Prostate gland (tissue), 2 donors: Measurements from ENCODE around the gene KRT71. TPM values are rescaled to one million over a fixed set of nuclear protein-coding genes. Genes with fewer than 3 reads are reported as not detected.

Source experiments
- DNase-seq: peaks from one replicate; pipeline ENCODE4 v3.0.0-alpha.2; 2019; ENCODE audit warnings: low spot score
- H3K27ac ChIP-seq, 2 donors: fragments of 200-600 bp; sonication (generic); 2 replicates each; pipeline ENCODE4 v1.5.1; 2017 to 2019
- H3K27me3 ChIP-seq: fragments of 200-600 bp; sonication (generic); replicated peaks from 2 replicates; pipeline ENCODE4 v1.5.1; 2019; ENCODE audit not compliant: insufficient read depth
- H3K36me3 ChIP-seq, 2 donors: fragments of 200-600 bp; sonication (generic); 1 replicate in 1 of 2; 2 replicates in 1 of 2; pipeline versions ENCODE4 v1.5.1 to v1.8.1; 2017 to 2019
- H3K4me1 ChIP-seq: fragments of 200-600 bp; sonication (generic); replicated peaks from 2 replicates; pipeline ENCODE4 v1.5.1; 2019
- H3K4me3 ChIP-seq, 2 donors: fragments of 200-600 bp; sonication (generic); 2 replicates each; pipeline ENCODE4 v1.5.1; 2017 to 2019
- H3K9me3 ChIP-seq: fragments of 200-600 bp; sonication (generic); 2 replicates; pipeline ENCODE4 v1.5.1; 2017
- CTCF ChIP-seq, 4 experiments: fragments of 200-600 bp in 2 of 4; fragments of 450-650 bp in 2 of 4; sonication (generic) in 2 of 4; IDR thresholded peaks; 1 replicate in 3 of 4; 2 replicates in 1 of 4; pipeline ENCODE4 v1.5.1; 2016 to 2019; ENCODE audit warnings: antibody characterized with exemption in 4 of 4, mild to moderate bottlenecking in 2 of 4, moderate library complexity in 2 of 4
- POLR2A ChIP-seq: fragments of 450-650 bp; IDR thresholded peaks from one replicate; pipeline ENCODE4 v1.6.1; 2016; ENCODE audit warnings: antibody characterized with exemption, mild to moderate bottlenecking
- POLR2AphosphoS5 ChIP-seq: sonication (generic); formaldehyde crosslinking; IDR thresholded peaks from one replicate; pipeline ENCODE4 v1.6.1; 2017; ENCODE audit warnings: antibody characterized with exemption
- WGBS: methylation state at CpG from one replicate; pipeline ENCODE4 v1.1.5; 2018; 5-methylcytosine and 5-hydroxymethylcytosine counted together
- intact Hi-C: fragments of 100-400 bp; cut with DNase I; formaldehyde crosslinking; loops from one replicate; pipeline ENCODE4 v1.14.2; 2022
- total RNA-seq, 2 donors: library from RNA; depleted of rRNA; stranded (reverse); fragments of >200 nt; gene quantifications; one replicate each; pipeline ENCODE4 v1.1.0, GENCODE V29; 2016

KRT71 gene
- total RNA-seq, 2 donors from 2014 or later = not detected

DNA sequence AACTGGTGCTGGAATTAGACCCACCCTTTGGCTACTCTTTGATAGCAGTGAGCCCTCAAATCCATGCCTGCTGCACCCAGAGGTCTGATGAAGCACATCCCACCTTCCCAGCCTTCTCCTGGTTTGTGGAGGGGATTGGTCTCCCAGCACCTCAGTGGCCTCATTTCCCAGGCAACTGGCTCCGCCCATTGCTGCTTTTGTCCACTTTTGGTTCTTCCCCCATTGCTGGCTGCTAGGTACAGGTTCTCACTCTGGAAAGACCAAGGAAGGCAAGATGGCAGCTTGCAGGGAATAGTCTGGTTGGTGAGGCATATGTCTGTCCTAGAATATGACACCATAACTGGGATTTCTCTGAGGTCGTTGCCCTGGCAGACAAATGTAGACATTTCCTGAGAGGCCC is 22.6 kb downstream of the KRT71 start:
- H3K27me3 ChIP-seq = no peaks in the 10 kb centered on the region
- no peak for TF ChIP-seq POLR2AphosphoS5
- no peak for TF ChIP-seq POLR2A
- no peak for TF ChIP-seq CTCF (IDR thresholded peaks at IDR 0.05)
- no peaks in the 10 kb centered on the region for H3K36me3 ChIP-seq
- no peaks in the 10 kb centered on the region for H3K9me3 ChIP-seq
- no peak overlapping the region for H3K27ac ChIP-seq
- no peak overlapping the region for H3K4me3 ChIP-seq
- no peak for DNase-seq
- WGBS = 69% methylated on average over 2 of the region's 2 CpGs
- intact Hi-C loops = no loop called here
- H3K4me1 ChIP-seq = no peaks in the 10 kb centered on the region

GRCh38 chr12:52529846-52530245 is 23.1 kb downstream of the KRT71 start:
- no peak for TF ChIP-seq POLR2A
- TF ChIP-seq CTCF (IDR thresholded peaks at IDR 0.05) = no peak
- no peak for TF ChIP-seq POLR2AphosphoS5
- H3K9me3 ChIP-seq = no peaks in the 10 kb centered on the region

GRCh38 chr12:52529417-52529816 is 23.5 kb downstream of the KRT71 start:
- intact Hi-C loops = no loop called here
- no peak for DNase-seq
- no peaks in the 10 kb centered on the region for H3K9me3 ChIP-seq
- H3K36me3 ChIP-seq = no peaks in the 10 kb centered on the region
- H3K4me1 ChIP-seq = no peaks in the 10 kb centered on the region
- no peak overlapping the region for H3K27ac ChIP-seq
- H3K4me3 ChIP-seq = no peak overlapping the region
- 97% methylated on average over 2 of the region's 2 CpGs for WGBS
- TF ChIP-seq POLR2A (no peak), CTCF (IDR thresholded peaks at IDR 0.05) (no peak), POLR2AphosphoS5 (no peak)
- H3K27me3 ChIP-seq = no peaks in the 10 kb centered on the region

More at GRCh38 chr12:52529846-52530245, 23.1 kb downstream of the KRT71 start:
- H3K4me1 ChIP-seq = no peaks in the 10 kb centered on the region
- no peaks in the 10 kb centered on the region for H3K27me3 ChIP-seq
- DNase-seq = no peak
- no peak overlapping the region for H3K4me3 ChIP-seq
- WGBS = 94% methylated on average over 9 of the region's 9 CpGs
- no peaks in the 10 kb centered on the region for H3K36me3 ChIP-seq
- intact Hi-C loops = no loop called here
- H3K27ac ChIP-seq = no peak overlapping the region

GRCh38 chr12:52528641-52529143 is 24.3 kb downstream of the KRT71 start:
- Histone ChIP-seq H3K27me3 (no peaks in the 10 kb centered on the region), H3K27ac (no peak overlapping the region), H3K36me3 (no peaks in the 10 kb centered on the region), H3K9me3 (no peaks in the 10 kb centered on the region), H3K4me1 (no peaks in the 10 kb centered on the region), H3K4me3 (no peak overlapping the region)
- no peak for DNase-seq
- 73% methylated on average over 8 of the region's 8 CpGs for WGBS
- TF ChIP-seq POLR2AphosphoS5 (no peak), CTCF (IDR thresholded peaks at IDR 0.05) (no peak), POLR2A (no peak)
- intact Hi-C loops = no loop called here

DNA sequence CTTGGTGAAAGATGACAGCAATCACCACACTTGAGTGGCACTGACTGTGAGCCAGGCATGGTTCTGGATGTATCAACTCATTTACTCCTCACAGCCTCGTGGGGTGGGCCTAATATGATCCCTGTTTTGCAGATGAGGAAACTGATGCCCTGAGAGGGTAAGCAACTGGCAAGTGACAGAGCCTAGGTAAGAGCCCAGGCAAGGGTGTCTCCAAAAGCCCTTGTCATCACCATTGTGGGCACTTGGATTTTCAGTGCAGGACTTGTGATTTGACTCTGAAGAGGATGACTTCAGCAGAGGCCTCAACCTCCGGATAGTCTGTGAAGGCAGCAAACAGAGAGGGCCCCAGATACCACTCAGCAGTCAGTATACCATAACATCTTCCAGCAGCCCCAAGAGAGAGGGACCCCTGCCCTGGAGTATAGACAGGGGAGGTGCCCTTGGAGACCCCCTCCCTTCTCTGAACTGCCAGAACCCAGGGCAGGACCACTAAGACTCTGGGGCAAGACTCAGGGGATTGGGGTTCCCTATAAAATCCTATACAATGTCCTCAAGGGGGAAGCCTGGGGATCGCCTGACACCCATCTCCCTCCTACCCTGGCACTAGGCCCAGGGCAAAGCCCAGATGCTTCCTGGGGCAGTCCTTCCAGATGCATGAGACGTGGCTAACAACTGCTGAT is 25.7 kb downstream of the KRT71 start:
- 82% methylated on average over 4 of the region's 4 CpGs for whole genome bisulfite sequencing
- intact Hi-C loops = no loop called here
- Histone ChIP-seq H3K4me3 (no peak overlapping the region), H3K27ac (peak overlapping the region in 1 of 2 donors; percentile 46), H3K4me1 (no peaks in the 10 kb centered on the region), H3K27me3 (no peaks in the 10 kb centered on the region), H3K36me3 (no peaks in the 10 kb centered on the region), H3K9me3 (no peaks in the 10 kb centered on the region)
- TF ChIP-seq POLR2A = no peak
- no peak for TF ChIP-seq POLR2AphosphoS5
- TF ChIP-seq CTCF (IDR thresholded peaks at IDR 0.05) = no peak
- DNase-seq = no peak
